ENCODE data around the gene NT5C3A. TPM values are rescaled to one million over a fixed set of nuclear protein-coding genes. Genes with fewer than 3 reads are reported as not detected.
"Not testable (repeated sequence)": the region's sequence is repeated elsewhere in the genome, so short reads cannot be mapped to it uniquely, and the experiment has no call there.

Gene NT5C3A
- total RNA-seq, 2 donors from 2014 or later, result 36.5 to 82.2 TPM

GRCh38 chr7:33044401-33044718, 18.2 kb downstream of the NT5C3A start:
- peaks cover 32% of the 10 kb centered on the region for H3K4me1 Mint-ChIP-seq
- no peak overlapping the region for H3K4me3 Mint-ChIP-seq
- DNase-seq (no peak), ATAC-seq (no peak)
- H3K36me3 Mint-ChIP-seq (ENCODE audit: low read depth), result peaks cover 2% of the 10 kb centered on the region
- H3K27me3 Mint-ChIP-seq, result no peaks in the 10 kb centered on the region
- peak overlapping the region; percentile 82 for H3K27ac Mint-ChIP-seq
- no peaks in the 10 kb centered on the region for H3K9me3 ChIP-seq (ENCODE audit: control insufficient read depth, low read length, poor library complexity, severe bottlenecking)

GRCh38 chr7:33043501-33044400, 18.8 kb downstream of the NT5C3A start:
- DNase-seq (no peak), ATAC-seq (no peak)
- H3K27me3 Mint-ChIP-seq, result no peaks in the 10 kb centered on the region
- peak overlapping the region; percentile 82 for H3K27ac Mint-ChIP-seq
- H3K4me1 Mint-ChIP-seq, result peaks cover 33% of the 10 kb centered on the region
- H3K4me3 Mint-ChIP-seq, result no peak overlapping the region
- no peaks in the 10 kb centered on the region for H3K9me3 ChIP-seq (ENCODE audit: control insufficient read depth, low read length, poor library complexity, severe bottlenecking)
- H3K36me3 Mint-ChIP-seq (ENCODE audit: low read depth), result peaks cover 2% of the 10 kb centered on the region

GRCh38 chr7:33041631-33042428, 20.7 kb downstream of the NT5C3A start:
- Mint-ChIP-seq H3K4me1 (peaks cover 36% of the 10 kb centered on the region), H3K27ac (peak overlapping the region; percentile 97), H3K4me3 (no peak overlapping the region), H3K36me3 (ENCODE audit: low read depth) (peaks cover 2% of the 10 kb centered on the region), H3K27me3 (no peaks in the 10 kb centered on the region)
- no peaks in the 10 kb centered on the region for H3K9me3 ChIP-seq (ENCODE audit: control insufficient read depth, low read length, poor library complexity, severe bottlenecking)
- ATAC-seq (no peak), DNase-seq (no peak)

GRCh38 chr7:33040803-33041516, 21.6 kb downstream of the NT5C3A start:
- peaks cover 39% of the 10 kb centered on the region for H3K4me1 Mint-ChIP-seq
- peaks cover 2% of the 10 kb centered on the region for H3K36me3 Mint-ChIP-seq (ENCODE audit: low read depth)
- H3K4me3 Mint-ChIP-seq, result peak overlapping the region; percentile 71
- H3K9me3 ChIP-seq (ENCODE audit: control insufficient read depth, low read length, poor library complexity, severe bottlenecking), result no peaks in the 10 kb centered on the region
- DNase-seq (peak; percentile 34 to 51 (median 47)), ATAC-seq (peak; percentile 99)
- peak overlapping the region; percentile 97 for H3K27ac Mint-ChIP-seq
- no peaks in the 10 kb centered on the region for H3K27me3 Mint-ChIP-seq

GRCh38 chr7:33039903-33040292, 22.7 kb downstream of the NT5C3A start:
- H3K27ac Mint-ChIP-seq, result peak overlapping the region; percentile 94
- peaks cover 2% of the 10 kb centered on the region for H3K36me3 Mint-ChIP-seq (ENCODE audit: low read depth)
- H3K27me3 Mint-ChIP-seq, result no peaks in the 10 kb centered on the region
- DNase-seq, result no peak
- no peaks in the 10 kb centered on the region for H3K9me3 ChIP-seq (ENCODE audit: control insufficient read depth, low read length, poor library complexity, severe bottlenecking)
- H3K4me1 Mint-ChIP-seq, result peaks cover 36% of the 10 kb centered on the region
- no peak for ATAC-seq
- peak overlapping the region; percentile 95 for H3K4me3 Mint-ChIP-seq

- DNase-seq (no peak), ATAC-seq (no peak)
- H3K4me1 Mint-ChIP-seq, result peaks cover 37% of the 10 kb centered on the region
Measured at GRCh38 chr7:33039257-33039902, 23.2 kb downstream of the NT5C3A start.

GRCh38 chr7:33038639-33039038, 23.9 kb downstream of the NT5C3A start:
- H3K4me3 Mint-ChIP-seq, result peak overlapping the region; percentile 95
- ATAC-seq (no peak), DNase-seq (no peak)
- H3K27me3 Mint-ChIP-seq, result no peaks in the 10 kb centered on the region
- peaks cover 4% of the 10 kb centered on the region for H3K36me3 Mint-ChIP-seq (ENCODE audit: low read depth)
- peaks cover 32% of the 10 kb centered on the region for H3K4me1 Mint-ChIP-seq
- no peaks in the 10 kb centered on the region for H3K9me3 ChIP-seq (ENCODE audit: control insufficient read depth, low read length, poor library complexity, severe bottlenecking)
- peak overlapping the region; percentile 94 for H3K27ac Mint-ChIP-seq

More at GRCh38 chr7:33039257-33039902, 23.2 kb downstream of the NT5C3A start:
- peak overlapping the region; percentile 95 for H3K4me3 Mint-ChIP-seq
- H3K27ac Mint-ChIP-seq, result peak overlapping the region; percentile 94
- H3K9me3 ChIP-seq (ENCODE audit: control insufficient read depth, low read length, poor library complexity, severe bottlenecking), result no peaks in the 10 kb centered on the region
- H3K36me3 Mint-ChIP-seq (ENCODE audit: low read depth), result peaks cover 4% of the 10 kb centered on the region
- H3K27me3 Mint-ChIP-seq, result no peaks in the 10 kb centered on the region

- H3K27me3 Mint-ChIP-seq, result no peaks in the 10 kb centered on the region
- no peak for DNase-seq
- H3K4me1 Mint-ChIP-seq, result peaks cover 22% of the 10 kb centered on the region
- no peak overlapping the region for H3K4me3 Mint-ChIP-seq
- no peaks in the 10 kb centered on the region for H3K9me3 ChIP-seq (ENCODE audit: control insufficient read depth, low read length, poor library complexity, severe bottlenecking)
- H3K36me3 Mint-ChIP-seq (ENCODE audit: low read depth), result peaks cover 5% of the 10 kb centered on the region
- ATAC-seq, result no peak
- H3K27ac Mint-ChIP-seq, result peak overlapping the region; percentile 47
Measured at GRCh38 chr7:33035776-33036175, 26.8 kb downstream of the NT5C3A start.

GRCh38 chr7:33024189-33024757, 38.3 kb downstream of the NT5C3A start:
- no peak overlapping the region for H3K4me3 Mint-ChIP-seq
- H3K4me1 Mint-ChIP-seq, result peaks cover 4% of the 10 kb centered on the region
- no peaks in the 10 kb centered on the region for H3K27me3 Mint-ChIP-seq

GRCh38 chr7:33012364-33012763, 50.2 kb downstream of the NT5C3A start:
- Mint-ChIP-seq H3K4me3 (no peak overlapping the region), H3K27me3 (no peaks in the 10 kb centered on the region), H3K4me1 (no peaks in the 10 kb centered on the region), H3K27ac (peak overlapping the region; percentile 8), H3K36me3 (ENCODE audit: low read depth) (peaks cover 15% of the 10 kb centered on the region)
- no peak for ATAC-seq
- no peak for DNase-seq
- no peaks in the 10 kb centered on the region for H3K9me3 ChIP-seq (ENCODE audit: control insufficient read depth, low read length, poor library complexity, severe bottlenecking)

More at GRCh38 chr7:33024189-33024757, 38.3 kb downstream of the NT5C3A start:
- ATAC-seq (no peak), DNase-seq (no peak)
- Mint-ChIP-seq H3K27ac (no peak overlapping the region), H3K36me3 (ENCODE audit: low read depth) (peaks cover 2% of the 10 kb centered on the region)
- no peaks in the 10 kb centered on the region for H3K9me3 ChIP-seq (ENCODE audit: control insufficient read depth, low read length, poor library complexity, severe bottlenecking)

GRCh38 chr7:33009734-33010133, 52.8 kb downstream of the NT5C3A start:
- no peak for ATAC-seq
- H3K27me3 Mint-ChIP-seq, result no peaks in the 10 kb centered on the region
- H3K27ac Mint-ChIP-seq, result peak overlapping the region; percentile 57
- no peak for DNase-seq
- H3K9me3 ChIP-seq (ENCODE audit: control insufficient read depth, low read length, poor library complexity, severe bottlenecking), result no peaks in the 10 kb centered on the region
- H3K4me3 Mint-ChIP-seq, result no peak overlapping the region
- peaks cover 12% of the 10 kb centered on the region for H3K36me3 Mint-ChIP-seq (ENCODE audit: low read depth)
- H3K4me1 Mint-ChIP-seq, result no peaks in the 10 kb centered on the region

GRCh38 chr7:33005690-33006089, 56.9 kb downstream of the NT5C3A start:
- H3K27ac Mint-ChIP-seq; H3K4me1 Mint-ChIP-seq; DNase-seq; H3K9me3 ChIP-seq (ENCODE audit: control insufficient read depth, low read length, poor library complexity, severe bottlenecking); ATAC-seq; H3K27me3 Mint-ChIP-seq; H3K4me3 Mint-ChIP-seq: not testable (repeated sequence)
- H3K36me3 Mint-ChIP-seq (ENCODE audit: low read depth), result peaks cover 10% of the 10 kb centered on the region
